ENCODE data around the gene AFMID. TPM values are rescaled to one million over a fixed set of nuclear protein-coding genes. Genes with fewer than 3 reads are reported as not detected.
A peak's percentile ranks its signal among the peaks of the same experiment; 100 is the strongest.
"Not testable (repeated sequence)": the region's sequence is repeated elsewhere in the genome, so short reads cannot be mapped to it uniquely, and the experiment has no call there.

The AFMID gene
- total RNA-seq, 2 donors from 2014 or later = 6.1 to 13.6 TPM

GRCh38 chr17:78249074-78249817 is 62.1 kb downstream of the AFMID start:
- DNase-seq (ENCODE audit: low spot score) = no peak
- intact Hi-C loops (cut with DNase I) = no loop called here

GRCh38 chr17:78249818-78250806 is 63.0 kb downstream of the AFMID start:
- no peak for DNase-seq (ENCODE audit: low spot score)
- intact Hi-C loops (cut with DNase I) = loop anchor here (5.0 kb wide), 2 partner anchors 138 to 172 kb away; no protein-coding TSS in a partner anchor

- intact Hi-C loops (cut with DNase I) = loop anchor here (5.0 kb wide), 2 partner anchors 139 to 171 kb away; no protein-coding TSS in a partner anchor
These were observed 64.0 kb downstream of the AFMID start for GRCh38 chr17:78250891-78251772.

GRCh38 chr17:78251773-78252103 is 64.6 kb downstream of the AFMID start:
- DNase-seq (ENCODE audit: low spot score) = no peak
- intact Hi-C loops (cut with DNase I) = loop anchor here (5.0 kb wide), 2 partner anchors 139 to 171 kb away; no protein-coding TSS in a partner anchor

More at GRCh38 chr17:78250891-78251772, 64.0 kb downstream of the AFMID start:
- DNase-seq (ENCODE audit: low spot score) = peak; percentile 96

GRCh38 chr17:78252111-78252634 is 65.0 kb downstream of the AFMID start:
- intact Hi-C loops (cut with DNase I) = loop anchor here (5.0 kb wide), 2 partner anchors 140 to 170 kb away; no protein-coding TSS in a partner anchor
- DNase-seq (ENCODE audit: low spot score) = no peak

- no peak for DNase-seq (ENCODE audit: low spot score)
- intact Hi-C loops (cut with DNase I) = loop anchor here (5.0 kb wide), 2 partner anchors 141 to 169 kb away; no protein-coding TSS in a partner anchor
These were observed 65.8 kb downstream of the AFMID start for GRCh38 chr17:78252701-78253635.

GRCh38 chr17:78253636-78253945 is 66.4 kb downstream of the AFMID start:
- DNase-seq (ENCODE audit: low spot score) = not testable (repeated sequence)
- intact Hi-C loops (cut with DNase I) = loop anchor here (5.0 kb wide), 2 partner anchors 141 to 169 kb away; no protein-coding TSS in a partner anchor

GRCh38 chr17:78253946-78254672 is 66.9 kb downstream of the AFMID start:
- intact Hi-C loops (cut with DNase I) = loop anchor here (5.0 kb wide), 2 partner anchors 142 to 168 kb away; no protein-coding TSS in a partner anchor
- peak; percentile 95 for DNase-seq (ENCODE audit: low spot score)

GRCh38 chr17:78255029-78255656 is 68.0 kb downstream of the AFMID start:
- intact Hi-C loops (cut with DNase I) = no loop called here
- no peak for DNase-seq (ENCODE audit: low spot score)

GRCh38 chr17:78255953-78256706 is 69.0 kb downstream of the AFMID start:
- DNase-seq (ENCODE audit: low spot score) = no peak
- intact Hi-C loops (cut with DNase I) = no loop called here

GRCh38 chr17:78256707-78257591 is 69.8 kb downstream of the AFMID start:
- no peak for DNase-seq (ENCODE audit: low spot score)
- intact Hi-C loops (cut with DNase I) = no loop called here

Data from posterior vena cava (tissue), 2 donors.